Inflammatory macrophage treated with lipopolysaccharide for 4 hours (primary cell): Measurements from ENCODE around the gene INSM2.

ENCODE experiments used
- DNase-seq: peaks from one replicate; pipeline ENCODE4 v3.0.0-alpha.2; 2020

Gene INSM2

GRCh38 chr14:35549551-35549950 is 15.6 kb downstream of the INSM2 start:
- no peak for DNase-seq

- no peak for DNase-seq
Measured at GRCh38 chr14:35551081-35551480, 17.1 kb downstream of the INSM2 start.

GRCh38 chr14:35553808-35554207 is 19.8 kb downstream of the INSM2 start:
- no peak for DNase-seq

- DNase-seq = no peak
Measured at GRCh38 chr14:35556548-35556947, 22.6 kb downstream of the INSM2 start.

- no peak for DNase-seq
Measured at GRCh38 chr14:35557221-35557747, 23.3 kb downstream of the INSM2 start.

- DNase-seq = no peak
Measured at GRCh38 chr14:35558680-35559079, 24.7 kb downstream of the INSM2 start.

- DNase-seq = no peak
Measured at GRCh38 chr14:35565871-35566464, 32.0 kb downstream of the INSM2 start.

GRCh38 chr14:35571598-35571997 is 37.6 kb downstream of the INSM2 start:
- no peak for DNase-seq

- no peak for DNase-seq
Measured at GRCh38 chr14:35573911-35574310, 39.9 kb downstream of the INSM2 start.

GRCh38 chr14:35576260-35576659 is 42.3 kb downstream of the INSM2 start:
- DNase-seq = no peak

GRCh38 chr14:35576856-35577255 is 42.9 kb downstream of the INSM2 start:
- DNase-seq = no peak

GRCh38 chr14:35578135-35578534 is 44.2 kb downstream of the INSM2 start:
- DNase-seq = no peak

GRCh38 chr14:35578639-35579038 is 44.7 kb downstream of the INSM2 start:
- DNase-seq = no peak
